Effector memory CD4-positive, alpha-beta T cell (primary cell): ENCODE measurements around the gene LRRTM2.

Experiments
- DNase-seq, 3 donors: peaks; one replicate each; pipeline ENCODE4 v3.0.0-alpha.2; 2020
- H3K27ac ChIP-seq: 2 replicates; pipeline ENCODE4 v1.7.0; 2013; ENCODE audit warnings: mild to moderate bottlenecking, low read length, moderate library complexity; ENCODE audit not compliant: insufficient read depth, poor library complexity, severe bottlenecking
- H3K27me3 ChIP-seq: replicated peaks from 2 replicates; pipeline ENCODE4 v1.7.0; 2013; ENCODE audit warnings: mild to moderate bottlenecking, low read length; ENCODE audit not compliant: insufficient read depth, control insufficient read depth, poor library complexity, severe bottlenecking
- H3K36me3 ChIP-seq: 2 replicates; pipeline ENCODE4 v1.7.0; 2013; ENCODE audit warnings: mild to moderate bottlenecking, low read length, moderate library complexity; ENCODE audit not compliant: control insufficient read depth, insufficient read depth
- H3K4me1 ChIP-seq: 2 replicates; pipeline ENCODE4 v1.7.0; 2013; ENCODE audit warnings: low read length, mild to moderate bottlenecking; ENCODE audit not compliant: control insufficient read depth, insufficient read depth, poor library complexity, severe bottlenecking
- H3K4me3 ChIP-seq: 2 replicates; pipeline ENCODE4 v1.7.0; 2013; ENCODE audit warnings: low read length, low read depth, mild to moderate bottlenecking; ENCODE audit not compliant: insufficient read depth, poor library complexity, severe bottlenecking
- H3K9me3 ChIP-seq: 2 replicates; pipeline ENCODE4 v1.7.0; 2013; ENCODE audit warnings: mild to moderate bottlenecking, low read length, moderate library complexity; ENCODE audit not compliant: control insufficient read depth

Gene LRRTM2

DNA sequence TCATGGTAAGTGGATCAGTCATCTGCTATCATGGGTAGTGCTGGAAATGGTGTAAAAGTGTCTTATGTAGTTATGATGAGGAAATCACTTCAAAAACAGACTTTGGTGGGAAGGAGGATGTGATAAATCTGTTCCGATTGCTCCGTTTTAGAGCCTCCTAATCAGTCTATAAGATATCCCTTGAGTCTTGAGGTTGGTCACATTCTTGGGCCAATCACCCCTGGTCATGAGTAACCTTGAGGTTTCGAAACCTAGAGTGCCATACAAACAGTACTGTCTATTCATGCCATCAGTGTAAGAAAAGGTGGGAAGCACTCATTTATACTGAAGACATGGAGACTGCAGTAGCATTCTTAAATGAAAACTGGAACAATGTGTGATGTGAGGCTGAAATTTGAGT lies 45.8 kb downstream of the LRRTM2 start:
- Histone ChIP-seq H3K27me3 (no peaks in the 10 kb centered on the region), H3K4me3 (no peak overlapping the region), H3K27ac (no peak overlapping the region), H3K4me1 (no peaks in the 10 kb centered on the region), H3K36me3 (no peaks in the 10 kb centered on the region), H3K9me3 (no peaks in the 10 kb centered on the region)
- DNase-seq: no peak

DNA sequence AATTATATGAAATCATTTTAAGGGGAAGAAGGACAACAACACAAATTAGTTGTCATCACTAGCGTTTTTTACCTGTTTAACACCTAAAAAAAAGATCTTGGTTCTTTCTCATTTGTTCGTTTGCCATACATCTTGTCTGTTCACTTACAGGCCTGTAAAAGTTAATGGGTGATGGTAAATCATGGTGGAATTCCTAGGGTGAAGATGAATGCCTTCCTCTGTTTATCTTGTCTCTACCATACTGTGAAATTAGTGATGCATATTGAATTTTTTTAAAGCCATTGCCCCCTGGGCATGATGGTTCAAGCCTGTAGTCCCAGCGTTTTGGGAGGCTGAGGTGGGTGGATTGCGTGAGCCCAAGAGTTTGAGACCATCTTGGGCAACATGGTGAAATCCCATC lies 46.6 kb downstream of the LRRTM2 start:
- no peak overlapping the region for H3K4me3 ChIP-seq
- no peaks in the 10 kb centered on the region for H3K4me1 ChIP-seq
- no peak for DNase-seq
- no peaks in the 10 kb centered on the region for H3K36me3 ChIP-seq
- no peak overlapping the region for H3K27ac ChIP-seq
- H3K27me3 ChIP-seq: no peaks in the 10 kb centered on the region
- H3K9me3 ChIP-seq: no peaks in the 10 kb centered on the region

DNA sequence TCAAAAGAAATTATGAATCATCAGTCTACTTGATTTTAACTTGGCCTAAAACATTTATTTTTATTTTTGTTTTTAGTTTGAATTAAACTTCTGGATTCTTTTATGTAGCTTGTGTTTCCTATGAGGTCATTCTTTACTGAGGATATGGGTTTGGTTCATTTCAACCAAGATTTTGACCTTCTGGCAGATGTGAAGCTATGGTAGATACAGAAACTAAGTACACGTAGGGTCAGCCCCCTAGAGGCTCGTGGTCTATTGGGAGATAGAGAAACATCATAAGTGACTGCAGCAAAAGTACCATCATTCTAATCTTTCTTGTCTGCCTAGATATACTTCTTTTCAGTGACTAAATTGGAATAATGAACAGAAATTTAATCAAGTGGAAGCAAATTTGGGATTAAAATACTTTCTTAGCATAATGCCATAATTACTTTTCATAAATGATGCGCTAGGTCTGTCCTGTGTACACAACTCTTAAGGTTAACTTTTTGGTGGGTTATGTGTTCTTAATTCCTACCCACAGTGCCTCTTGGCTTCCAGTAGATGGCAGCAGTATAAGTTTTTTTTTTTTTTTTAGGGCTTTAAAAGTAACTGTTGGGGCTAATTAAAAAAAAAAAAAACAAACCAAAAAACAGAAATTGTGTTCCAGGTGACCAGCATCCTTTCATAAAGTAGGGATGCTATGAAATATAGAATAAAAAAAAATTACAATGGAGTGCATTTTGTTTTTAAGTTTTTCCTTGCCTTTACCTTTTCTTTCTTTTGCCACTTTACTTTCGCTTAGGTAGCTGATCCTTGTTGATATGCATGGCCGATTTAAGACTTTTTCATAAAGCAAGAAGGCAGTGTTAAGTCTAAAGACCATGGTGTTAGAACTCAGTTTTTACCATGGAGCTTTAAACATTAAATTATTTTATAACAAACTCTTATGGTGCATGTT lies 49.9 kb downstream of the LRRTM2 start:
- Histone ChIP-seq H3K27me3 (no peaks in the 10 kb centered on the region), H3K27ac (no peak overlapping the region), H3K36me3 (no peaks in the 10 kb centered on the region), H3K4me3 (no peak overlapping the region), H3K4me1 (no peaks in the 10 kb centered on the region), H3K9me3 (no peaks in the 10 kb centered on the region)
- DNase-seq: no peak

DNA sequence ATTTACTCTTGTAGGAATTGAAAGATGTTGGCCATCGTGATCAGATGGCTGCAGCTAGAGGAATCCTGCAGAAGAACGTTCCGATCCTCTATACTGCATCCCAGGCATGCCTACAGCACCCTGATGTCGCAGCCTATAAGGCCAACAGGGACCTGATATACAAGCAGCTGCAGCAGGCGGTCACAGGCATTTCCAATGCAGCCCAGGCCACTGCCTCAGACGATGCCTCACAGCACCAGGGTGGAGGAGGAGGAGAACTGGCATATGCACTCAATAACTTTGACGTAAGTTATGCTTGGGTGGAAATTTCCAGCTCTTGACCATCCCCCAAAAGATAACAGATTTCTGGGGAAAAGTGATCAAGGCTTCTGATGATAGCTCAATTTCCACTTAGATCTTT lies 50.6 kb downstream of the LRRTM2 start:
- Histone ChIP-seq H3K9me3 (no peaks in the 10 kb centered on the region), H3K27me3 (no peaks in the 10 kb centered on the region), H3K4me1 (no peaks in the 10 kb centered on the region), H3K36me3 (no peaks in the 10 kb centered on the region), H3K4me3 (no peak overlapping the region), H3K27ac (no peak overlapping the region)
- DNase-seq: no peak

DNA sequence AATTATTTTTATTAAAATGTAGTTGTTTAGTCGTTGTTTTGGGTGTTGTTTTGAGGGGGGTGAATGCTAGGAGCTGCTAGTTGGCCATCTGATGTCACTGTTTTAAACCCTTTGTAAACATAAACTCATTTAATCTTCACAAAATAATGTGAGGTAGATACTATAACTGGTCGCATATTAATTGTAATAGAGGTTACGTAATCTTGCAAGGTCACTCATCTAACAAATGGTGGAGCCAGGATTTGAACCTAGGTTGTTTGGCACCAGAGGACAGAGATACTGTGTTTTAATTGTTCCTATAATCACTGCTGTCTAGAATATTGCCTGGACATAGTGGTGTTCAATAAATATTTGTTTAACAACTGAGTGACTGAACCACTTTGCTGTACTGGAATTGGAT lies 54.4 kb downstream of the LRRTM2 start:
- Histone ChIP-seq H3K27ac (no peak overlapping the region), H3K4me3 (no peak overlapping the region), H3K27me3 (no peaks in the 10 kb centered on the region), H3K4me1 (no peaks in the 10 kb centered on the region), H3K9me3 (no peaks in the 10 kb centered on the region), H3K36me3 (no peaks in the 10 kb centered on the region)
- no peak for DNase-seq

DNA sequence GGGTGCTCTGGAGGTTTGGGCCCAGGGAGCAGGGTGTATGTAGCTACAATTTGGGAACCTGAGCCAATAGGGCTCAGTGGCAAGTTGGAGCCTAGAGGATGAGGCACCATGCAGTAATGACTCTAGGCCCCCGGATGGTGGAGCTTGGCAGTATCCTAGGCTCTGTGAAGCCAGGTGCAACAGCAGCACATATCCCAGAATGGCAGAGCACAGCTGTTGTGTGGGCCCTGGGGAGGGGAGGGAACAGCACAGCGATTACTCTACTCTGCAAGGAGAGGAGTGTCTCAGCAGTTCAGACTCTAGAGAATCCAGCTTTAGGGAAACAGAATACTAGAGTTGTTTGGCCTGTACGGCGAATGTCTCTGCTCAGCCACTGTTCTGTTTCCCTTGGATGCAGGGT lies 56.1 kb downstream of the LRRTM2 start:
- no peak for DNase-seq
- Histone ChIP-seq H3K36me3 (no peaks in the 10 kb centered on the region), H3K27ac (no peak overlapping the region), H3K4me3 (no peak overlapping the region), H3K27me3 (no peaks in the 10 kb centered on the region), H3K9me3 (no peaks in the 10 kb centered on the region), H3K4me1 (no peaks in the 10 kb centered on the region)
